Measurements from ENCODE around the gene APOC1.

GRCh38 chr19:44867578-44867977 lies 46.8 kb upstream of the APOC1 start:
- TF ChIP-seq CTCF (conservative IDR thresholded peaks at IDR 0.05; ENCODE audit: low read length) = no peak
- TF ChIP-seq EZH2phosphoT487 (IDR thresholded peaks at IDR 0.05; ENCODE audit: borderline replicate concordance) = no peak

Data from Loucy (cell line).